ENCODE results near the gene GPBAR1. TPM values are rescaled to one million over a fixed set of nuclear protein-coding genes. Genes with fewer than 3 reads are reported as not detected.

Gene GPBAR1, protein sequence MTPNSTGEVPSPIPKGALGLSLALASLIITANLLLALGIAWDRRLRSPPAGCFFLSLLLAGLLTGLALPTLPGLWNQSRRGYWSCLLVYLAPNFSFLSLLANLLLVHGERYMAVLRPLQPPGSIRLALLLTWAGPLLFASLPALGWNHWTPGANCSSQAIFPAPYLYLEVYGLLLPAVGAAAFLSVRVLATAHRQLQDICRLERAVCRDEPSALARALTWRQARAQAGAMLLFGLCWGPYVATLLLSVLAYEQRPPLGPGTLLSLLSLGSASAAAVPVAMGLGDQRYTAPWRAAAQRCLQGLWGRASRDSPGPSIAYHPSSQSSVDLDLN
- 1 to 10 TPM; 1.6 to 2.8 (median 1.9) TPM for polyA plus RNA-seq (ENCODE audit: insufficient read length in 4 of 4)

DNA sequence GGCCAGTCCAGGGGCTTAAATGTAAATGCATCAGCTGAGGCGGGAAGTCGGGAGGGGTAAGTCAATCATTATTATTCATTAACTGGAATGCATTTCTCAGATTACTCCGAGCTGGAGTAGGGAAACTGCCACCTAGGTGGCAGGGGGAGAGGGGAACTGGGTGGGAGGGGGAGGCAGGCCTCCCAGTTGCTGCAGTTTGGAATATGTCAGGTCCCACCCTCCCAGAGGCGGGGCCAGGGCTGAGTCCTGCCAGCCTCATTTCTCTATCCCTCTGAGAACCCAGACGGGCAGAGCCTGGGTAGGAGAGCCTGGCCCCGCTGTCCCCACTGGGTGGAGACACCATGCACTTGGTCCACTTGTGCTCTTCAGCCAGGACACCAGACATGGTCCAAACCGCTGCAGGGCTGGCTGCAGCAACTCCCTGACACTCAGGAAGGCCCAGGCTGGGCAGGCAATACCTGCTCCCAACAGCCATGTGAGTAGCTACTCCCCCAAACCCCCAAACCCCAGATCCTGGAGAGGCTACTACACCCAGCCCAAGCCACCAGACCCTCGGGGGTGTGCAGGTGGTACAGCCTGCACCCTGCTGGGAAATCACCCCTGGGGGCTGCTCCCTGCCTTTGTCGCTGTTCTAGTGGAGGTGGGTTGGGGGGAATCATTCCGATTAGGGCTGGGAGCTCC is at the start of gene GPBAR1:
TSS of gene GPBAR1 (plus strand) at position 274 of the 681 bp plus-strand sequence. CDS start 1,710 bp downstream, outside the sequence.
- peak in 3 of 4 donors; percentile 47 to 69 (median 54) for DNase-seq (ENCODE audit: low read depth in 4 of 4, low spot score in 3 of 4)

DNA sequence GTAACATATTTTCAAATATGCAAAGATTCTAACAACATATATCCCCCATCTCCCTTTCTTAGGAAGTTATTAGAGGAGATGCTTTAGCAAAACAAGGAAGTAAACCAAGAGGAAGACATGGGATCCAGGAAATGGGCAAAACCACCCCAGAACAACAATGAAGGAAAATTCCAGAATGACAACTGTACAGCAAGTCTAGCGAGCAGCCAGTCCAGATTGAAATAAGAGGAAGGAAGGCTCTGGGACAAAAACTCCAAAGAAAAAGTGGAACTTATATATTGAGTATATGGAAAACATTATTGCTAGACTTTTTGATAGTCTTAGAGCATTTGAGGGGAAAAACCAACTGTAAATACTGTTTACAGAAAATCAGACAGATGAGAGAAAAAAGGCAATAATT is 46.7 kb upstream of the GPBAR1 start:
- DNase-seq (ENCODE audit: low read depth in 4 of 4, low spot score in 3 of 4) = no peak

DNA sequence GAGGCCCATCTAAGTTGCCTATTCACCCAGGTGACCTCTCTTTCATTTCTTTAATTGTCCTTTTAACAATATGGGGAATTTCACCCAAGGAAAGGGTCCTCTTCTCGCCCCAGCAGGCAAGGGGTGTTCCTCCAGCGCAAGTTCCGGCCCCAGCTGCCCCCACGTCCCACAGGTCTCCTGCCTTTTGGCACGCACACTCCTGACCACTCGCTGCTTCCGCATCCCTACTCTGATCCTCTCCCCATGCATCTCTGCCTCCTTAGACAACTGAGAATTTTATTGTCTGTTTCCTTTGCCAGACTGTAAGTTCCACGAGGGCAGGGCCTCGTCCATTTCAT is 44.5 kb upstream of the GPBAR1 start:
- DNase-seq (ENCODE audit: low read depth in 4 of 4, low spot score in 3 of 4) = no peak

DNA sequence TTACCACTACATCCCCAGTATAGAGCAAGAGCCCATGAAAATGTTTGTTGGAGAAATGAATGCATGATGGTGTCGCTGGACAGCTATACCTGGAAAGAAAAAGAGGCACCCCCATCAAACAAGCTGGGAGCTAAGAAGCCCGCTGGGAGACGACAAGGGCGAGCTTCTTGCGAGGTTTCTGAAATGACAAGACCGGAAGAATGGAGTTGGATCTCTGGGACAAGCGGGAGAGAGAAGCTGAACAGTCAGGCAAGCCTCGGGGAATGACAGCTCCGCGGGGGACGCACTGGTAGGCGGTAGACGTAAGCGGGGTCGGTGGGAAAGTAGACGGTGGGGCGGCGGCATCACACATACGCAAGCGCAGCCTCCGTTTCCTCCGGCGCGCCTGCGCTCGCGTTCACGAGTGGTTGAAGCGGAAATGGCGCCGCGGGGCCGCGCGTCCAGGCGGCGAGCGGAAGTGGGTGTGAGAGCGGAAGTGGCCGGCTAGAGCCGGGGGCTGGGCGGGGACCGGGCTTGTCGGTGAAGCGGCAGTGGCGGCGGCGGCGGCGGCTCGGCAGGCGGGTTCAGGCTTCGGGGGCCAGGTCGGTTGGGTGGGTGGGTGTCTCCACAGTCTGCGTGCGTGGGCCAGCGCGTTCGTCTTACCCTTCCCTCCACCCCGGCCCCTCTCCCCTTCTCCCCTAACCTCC is 44.0 kb upstream of the GPBAR1 start, which contains the start of gene ARPC2:
TSS of gene ARPC2 (plus strand) at position 516 of the 686 bp plus-strand sequence. CDS start 282 bp downstream, outside the sequence.
- DNase-seq (ENCODE audit: low read depth in 4 of 4, low spot score in 3 of 4) = peak; percentile 87 to 91 (median 90)

DNA sequence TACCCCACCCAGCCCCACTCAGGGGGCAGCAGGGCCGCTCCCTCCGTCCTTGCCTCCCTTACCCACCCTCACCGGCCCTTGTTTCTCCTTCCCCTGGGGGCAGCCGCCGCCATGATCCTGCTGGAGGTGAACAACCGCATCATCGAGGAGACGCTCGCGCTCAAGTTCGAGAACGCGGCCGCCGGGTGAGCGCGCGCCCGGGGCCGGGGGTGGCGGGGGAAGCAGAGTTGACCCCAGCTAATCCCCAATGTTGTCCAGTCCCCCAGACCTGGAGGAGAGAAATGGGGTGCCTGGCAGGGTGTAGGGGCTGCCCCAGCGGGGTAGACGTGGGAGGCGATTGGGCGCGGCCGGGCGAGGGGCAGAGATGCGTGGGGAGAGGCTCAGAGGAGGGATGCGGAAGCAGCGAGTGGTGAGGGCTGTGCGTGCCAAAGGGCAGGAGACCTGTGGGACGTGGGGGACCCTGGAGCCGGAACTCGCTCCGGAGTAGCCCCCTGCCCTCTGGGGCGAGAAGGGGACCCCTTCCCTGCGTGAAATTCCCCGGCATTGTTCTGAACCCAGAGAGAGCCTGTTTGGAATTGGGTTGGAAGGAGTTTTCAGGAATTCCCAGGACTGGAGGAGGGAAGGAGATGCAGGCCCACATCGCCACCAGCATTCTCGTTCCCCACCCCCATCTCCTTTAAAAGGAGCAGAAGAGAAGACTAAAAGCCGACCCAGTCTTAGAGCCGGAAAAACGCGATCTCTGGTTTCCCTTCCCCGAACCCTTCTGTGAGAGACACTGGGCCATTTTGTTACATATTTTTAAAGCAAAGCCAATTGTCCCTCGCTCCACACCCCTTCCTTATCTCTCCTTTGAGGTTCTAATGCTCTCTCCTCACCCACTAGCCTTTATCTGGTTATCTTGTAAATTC is 43.2 kb upstream of the GPBAR1 start:
- no peak for DNase-seq (ENCODE audit: low read depth in 4 of 4, low spot score in 3 of 4)

DNA sequence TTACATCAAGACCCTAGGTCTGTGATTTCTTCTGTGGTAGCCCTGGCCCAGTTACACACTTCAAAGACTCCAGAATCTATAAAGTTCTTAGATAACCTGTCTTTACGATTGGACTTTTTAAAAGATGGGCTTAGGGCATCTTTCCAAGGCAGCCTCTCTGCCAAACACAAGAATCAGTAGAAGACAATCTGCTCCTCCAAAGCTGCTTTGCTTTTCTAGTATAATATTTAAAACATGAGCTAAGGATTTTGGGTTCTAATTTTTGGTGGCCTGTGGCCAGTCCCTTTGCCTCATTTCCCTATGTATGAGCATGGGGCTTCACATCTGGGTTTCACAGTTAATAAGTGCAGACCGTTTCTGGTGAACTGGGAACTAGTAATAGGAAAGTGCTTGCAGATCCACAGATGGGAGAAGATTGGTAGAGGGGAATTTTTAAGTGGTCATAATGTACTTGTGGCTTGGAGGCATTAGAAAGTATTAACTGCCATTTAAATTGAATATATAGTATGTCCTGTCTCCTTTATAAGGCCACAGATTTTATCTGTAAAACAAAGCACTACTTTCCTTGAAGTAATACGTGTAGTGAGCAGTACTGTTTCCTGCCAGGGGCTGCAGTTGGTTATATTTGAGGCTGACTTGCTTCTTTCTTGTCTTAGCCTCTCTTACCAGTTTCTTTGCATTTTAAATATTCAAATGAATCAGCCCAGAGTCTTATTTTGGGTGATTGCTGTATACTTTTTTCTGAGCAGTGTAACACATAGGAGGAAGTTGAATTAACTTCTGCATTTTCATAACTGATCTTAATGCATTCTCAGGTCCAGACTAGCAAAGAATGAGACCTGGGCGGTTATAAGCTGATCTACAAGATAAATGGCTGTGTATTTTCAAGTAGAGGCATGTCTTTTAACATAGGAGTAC is 42.3 kb upstream of the GPBAR1 start:
- no peak for DNase-seq (ENCODE audit: low read depth in 4 of 4, low spot score in 3 of 4)

DNA sequence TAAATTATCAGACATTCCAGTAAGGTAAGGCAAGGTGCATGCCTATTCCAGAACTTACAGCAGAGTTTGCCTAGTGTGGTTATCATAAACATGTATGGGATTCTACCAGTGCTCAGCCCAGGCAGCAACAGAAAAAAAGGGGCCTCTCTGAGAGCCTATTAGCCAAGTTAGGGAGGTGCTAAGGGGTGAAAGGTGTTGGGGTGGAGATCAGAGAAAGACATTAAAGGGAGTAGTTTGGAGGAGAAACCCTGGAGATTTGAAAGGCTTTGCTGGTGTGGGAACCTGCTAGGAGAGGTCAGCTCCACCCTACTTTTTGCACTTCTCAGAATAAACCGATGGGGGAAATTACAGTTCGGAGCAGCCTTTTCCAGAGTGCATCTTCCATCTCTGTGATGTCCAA is 40.9 kb upstream of the GPBAR1 start:
- DNase-seq (ENCODE audit: low read depth in 4 of 4, low spot score in 3 of 4) = no peak

DNA sequence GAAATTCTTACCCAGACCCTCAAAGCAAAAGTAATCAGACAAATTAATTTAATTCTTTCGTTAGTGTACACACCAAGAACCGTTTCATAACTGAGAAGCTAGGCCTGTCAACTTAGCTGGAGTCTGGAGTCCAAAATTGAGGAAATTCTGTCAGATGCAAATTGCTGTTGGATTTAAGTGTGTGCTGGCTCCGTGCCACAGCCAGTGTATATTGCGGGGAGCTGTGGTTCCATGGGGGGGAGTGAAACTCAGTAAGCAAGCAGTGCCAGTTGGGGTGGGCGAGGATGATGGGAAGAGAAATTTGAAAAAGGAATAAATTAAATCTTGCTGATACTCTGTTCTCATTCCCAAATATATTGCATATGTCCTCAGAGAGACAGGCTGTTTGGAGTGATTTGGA is 39.8 kb upstream of the GPBAR1 start:
- no peak for DNase-seq (ENCODE audit: low read depth in 4 of 4, low spot score in 3 of 4)

DNA sequence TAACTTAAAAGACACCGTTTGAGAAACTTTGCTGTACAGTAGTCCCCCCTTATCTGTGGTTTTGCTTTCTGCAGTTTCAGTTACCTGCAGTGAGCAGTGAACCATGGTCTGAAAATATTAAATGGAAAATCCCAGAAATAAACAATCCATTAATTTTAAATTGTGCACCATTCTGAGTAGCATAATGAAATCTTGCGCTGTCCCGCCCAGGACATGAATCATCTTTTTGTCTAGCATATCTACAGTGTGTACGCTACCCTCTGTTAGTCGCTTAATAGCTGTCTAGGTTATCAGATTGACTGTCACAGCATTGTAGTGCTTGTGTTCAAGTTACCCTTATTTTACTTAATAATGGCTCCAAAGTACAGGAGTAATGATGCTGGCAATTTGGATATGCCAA is 37.8 kb upstream of the GPBAR1 start:
- DNase-seq (ENCODE audit: low read depth in 4 of 4, low spot score in 3 of 4) = no peak

DNA sequence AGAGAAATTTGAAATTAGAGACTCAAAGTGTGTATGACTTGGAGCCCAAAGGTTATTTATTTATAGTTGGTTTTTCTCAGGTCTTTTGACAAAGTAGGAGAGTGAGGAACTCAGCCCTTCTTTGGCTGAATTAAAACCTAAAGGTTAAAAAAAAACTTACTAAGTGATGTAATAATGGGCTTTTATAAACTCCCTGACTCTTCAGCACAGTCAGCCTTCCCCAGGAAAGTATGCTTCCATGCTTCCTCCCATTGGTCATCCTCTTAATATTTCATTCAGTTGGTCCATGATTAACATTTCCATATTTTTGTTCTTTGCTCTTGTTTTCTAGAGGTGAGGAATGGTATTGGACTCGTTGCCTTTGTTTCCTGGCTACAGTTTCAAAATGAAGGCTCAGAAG is 36.6 kb upstream of the GPBAR1 start:
- DNase-seq (ENCODE audit: low read depth in 4 of 4, low spot score in 3 of 4) = no peak

DNA sequence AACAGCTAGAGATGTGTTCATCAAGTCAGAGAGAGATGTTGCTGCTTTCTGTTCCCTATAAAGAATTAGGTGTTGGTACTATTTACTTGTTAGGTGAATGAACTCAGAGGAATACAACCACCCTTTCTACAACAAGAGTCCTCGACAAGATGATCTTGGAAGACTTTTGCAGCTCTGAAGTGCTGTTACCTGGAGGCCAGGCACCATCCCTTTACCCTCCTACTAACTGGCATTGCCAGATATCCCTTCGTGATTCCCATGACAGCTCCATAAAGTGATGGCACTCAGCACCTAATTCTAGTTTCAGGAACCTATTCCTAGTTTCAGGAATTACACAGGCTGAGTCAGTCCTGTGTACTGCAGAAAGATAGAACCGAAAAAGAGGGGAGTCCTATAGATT is 33.9 kb upstream of the GPBAR1 start:
- DNase-seq (ENCODE audit: low read depth in 4 of 4, low spot score in 3 of 4) = no peak

DNA sequence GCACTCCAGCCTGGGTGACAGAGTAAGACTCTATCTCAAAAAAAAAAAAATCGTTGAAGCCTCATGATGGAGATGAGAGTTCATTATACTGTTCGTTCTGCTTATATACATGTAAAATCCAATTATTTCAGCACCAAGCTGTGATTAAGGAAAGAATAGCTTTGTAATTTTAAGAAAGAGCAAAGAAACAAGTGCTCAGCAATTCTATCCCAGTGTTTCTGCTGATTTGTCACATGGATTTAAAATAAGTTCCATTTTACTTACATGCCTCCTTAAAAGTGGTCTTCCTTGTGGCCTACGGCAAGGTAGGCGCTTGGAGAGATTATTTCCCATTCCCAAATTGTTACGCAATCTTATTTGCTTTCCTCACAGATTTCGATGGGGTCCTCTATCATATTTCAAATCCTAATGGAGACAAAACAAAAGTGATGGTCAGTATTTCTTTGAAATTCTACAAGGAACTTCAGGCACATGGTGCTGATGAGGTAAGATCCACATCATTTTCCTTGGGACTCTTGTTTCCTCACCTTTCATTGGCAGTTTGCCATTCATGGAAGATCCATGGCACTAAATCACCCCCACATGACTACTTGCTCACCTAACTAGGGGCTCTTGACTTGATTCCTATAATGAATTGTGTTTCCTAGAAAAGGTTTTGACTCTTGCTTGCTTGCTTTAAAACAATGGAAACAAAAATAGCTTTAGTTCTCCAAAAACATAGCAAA is 32.3 kb upstream of the GPBAR1 start:
- DNase-seq (ENCODE audit: low read depth in 4 of 4, low spot score in 3 of 4) = no peak

DNA sequence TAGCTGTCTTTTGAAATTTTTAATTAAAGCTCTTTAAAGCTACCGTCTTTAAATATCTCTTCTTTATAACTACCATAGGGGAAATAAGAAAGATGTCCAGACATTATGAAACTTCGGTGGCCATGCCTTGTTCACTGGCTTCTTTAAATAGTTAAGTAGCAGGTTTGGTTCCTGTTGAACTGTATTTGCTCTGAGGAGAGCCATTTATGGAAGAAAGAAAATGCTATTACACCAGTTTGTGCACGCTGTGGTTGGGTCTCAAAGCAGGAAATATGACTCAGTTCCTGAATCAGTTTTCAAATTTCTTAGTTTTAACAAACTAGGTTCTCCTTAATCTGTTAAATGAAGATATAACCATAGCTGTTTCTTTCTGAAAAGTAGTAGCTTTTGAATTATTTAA is 31.6 kb upstream of the GPBAR1 start:
- DNase-seq (ENCODE audit: low read depth in 4 of 4, low spot score in 3 of 4) = no peak

DNA sequence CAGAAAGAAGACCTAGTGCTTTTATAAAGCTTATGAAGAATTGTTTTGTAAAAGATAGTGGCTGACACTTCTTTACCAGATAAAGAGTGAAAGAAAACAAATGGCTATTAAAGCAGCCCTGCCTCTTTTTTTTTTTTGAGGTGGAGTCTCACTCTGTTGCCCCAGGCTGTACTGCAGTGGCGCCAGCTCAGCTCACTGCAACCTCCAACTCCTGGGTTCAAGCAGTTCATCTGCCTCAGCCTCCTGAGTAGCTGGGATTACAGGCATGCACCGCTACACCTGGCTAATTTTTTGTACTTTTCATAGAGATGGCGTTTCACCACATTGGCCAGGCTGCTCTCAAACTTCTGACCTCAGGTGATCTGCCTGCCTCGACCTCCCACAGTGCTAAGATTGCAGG is 31.0 kb upstream of the GPBAR1 start:
- no peak for DNase-seq (ENCODE audit: low read depth in 4 of 4, low spot score in 3 of 4)

DNA sequence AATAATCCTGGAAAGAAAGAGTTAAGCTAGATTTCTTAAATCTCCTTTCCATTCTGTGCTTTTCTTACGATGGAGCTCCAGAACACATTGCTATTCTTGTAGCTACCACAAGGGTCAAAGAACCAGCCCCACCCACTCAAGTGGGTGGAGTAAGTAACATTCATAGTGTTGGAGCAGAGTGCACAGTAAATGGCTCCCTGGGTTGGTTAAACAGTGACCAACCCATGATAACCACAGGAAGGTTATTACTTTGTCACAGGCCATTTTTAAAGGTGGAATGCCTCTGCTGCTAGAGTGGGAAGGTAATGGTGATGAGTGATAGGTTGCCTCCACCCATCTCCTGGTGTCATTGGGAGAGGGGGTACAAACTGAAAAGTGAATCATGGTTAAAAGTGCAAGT is 29.9 kb upstream of the GPBAR1 start:
- DNase-seq (ENCODE audit: low read depth in 4 of 4, low spot score in 3 of 4) = no peak

DNA sequence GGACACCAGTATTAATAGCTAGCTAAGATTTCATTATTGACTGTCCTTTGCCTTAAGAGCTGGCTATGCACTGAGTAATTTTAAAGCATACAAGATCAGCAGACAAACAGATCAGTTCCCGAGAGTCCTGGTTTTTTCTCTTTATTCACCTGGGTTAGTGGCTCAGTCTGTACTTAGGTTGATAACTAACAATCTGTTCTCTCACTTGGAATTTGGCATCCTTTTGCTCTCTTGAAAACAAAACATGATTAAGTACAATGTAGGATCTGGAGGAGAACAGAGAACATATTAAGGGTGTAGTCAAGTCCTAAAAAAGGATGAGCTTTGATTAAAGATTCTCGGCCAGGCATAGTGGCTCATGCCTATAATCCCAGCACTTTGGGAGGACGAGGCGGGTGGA is 27.3 kb upstream of the GPBAR1 start:
- no peak for DNase-seq (ENCODE audit: low read depth in 4 of 4, low spot score in 3 of 4)

DNA sequence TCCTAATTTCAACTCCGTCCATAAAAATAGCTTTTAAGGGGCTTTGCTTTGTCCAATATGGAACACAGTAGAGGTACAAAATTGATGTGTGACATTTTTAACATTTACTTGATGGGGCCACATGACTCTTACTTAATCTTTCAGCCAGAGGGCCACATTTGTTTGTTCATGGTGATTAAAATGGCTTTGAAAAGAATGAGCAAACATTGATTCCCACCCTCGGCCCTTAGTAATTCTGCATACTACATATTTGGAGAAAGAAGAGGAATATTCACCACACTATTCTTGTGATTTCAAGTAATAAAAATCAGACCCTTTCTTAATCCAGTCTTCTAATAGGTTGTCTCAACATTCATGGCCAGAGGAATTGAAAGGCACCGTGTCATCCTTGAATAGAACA is 26.3 kb upstream of the GPBAR1 start:
- DNase-seq (ENCODE audit: low read depth in 4 of 4, low spot score in 3 of 4) = no peak

DNA sequence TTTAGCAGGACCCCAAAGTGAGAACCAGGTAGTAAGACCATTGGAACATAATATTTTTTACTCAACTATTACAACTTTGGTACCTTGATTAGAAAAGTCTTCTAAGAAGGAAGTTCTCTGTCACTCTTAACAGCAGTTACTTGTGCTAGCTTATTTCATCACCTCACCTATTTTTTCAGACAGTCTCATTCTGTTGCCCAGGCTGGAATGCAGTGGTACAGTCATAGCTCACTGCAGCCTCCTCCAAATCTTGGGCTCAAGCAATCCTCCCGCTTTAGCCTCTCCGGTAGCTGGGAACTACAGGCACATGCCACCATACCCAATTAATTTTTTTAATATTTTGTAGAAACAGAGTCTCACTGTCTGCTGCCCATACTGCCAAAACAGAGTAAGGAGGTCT is 25.8 kb upstream of the GPBAR1 start:
- DNase-seq (ENCODE audit: low read depth in 4 of 4, low spot score in 3 of 4) = no peak

DNA sequence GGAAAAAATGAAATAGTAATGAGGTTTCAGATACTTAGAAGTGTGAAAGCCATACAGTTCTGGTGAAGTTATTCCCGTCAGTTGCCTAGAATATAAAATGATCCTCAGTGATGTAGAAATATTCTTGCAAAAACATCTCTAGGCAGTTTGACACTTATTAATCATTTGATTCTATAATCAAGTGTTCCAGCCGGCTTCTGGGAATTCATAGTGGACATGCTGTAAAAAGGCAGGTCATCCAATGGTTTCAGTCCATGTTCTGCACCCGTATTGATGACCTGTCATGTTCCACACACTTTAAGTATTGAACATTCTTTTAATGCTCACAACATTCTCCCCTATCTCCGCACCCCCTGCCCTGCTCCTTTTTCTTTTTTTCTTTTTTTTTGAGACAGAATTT is 24.0 kb upstream of the GPBAR1 start:
- DNase-seq (ENCODE audit: low read depth in 4 of 4, low spot score in 3 of 4) = no peak
